ENCODE measurements around the gene TMEM72. TPM values are rescaled to one million over a fixed set of nuclear protein-coding genes. Genes with fewer than 3 reads are reported as not detected.

The TMEM72 gene
- total and polyA plus RNA-seq, 9 donors, result 0.04 to 0.16 (median 0.12) TPM; not detected in 1

DNA sequence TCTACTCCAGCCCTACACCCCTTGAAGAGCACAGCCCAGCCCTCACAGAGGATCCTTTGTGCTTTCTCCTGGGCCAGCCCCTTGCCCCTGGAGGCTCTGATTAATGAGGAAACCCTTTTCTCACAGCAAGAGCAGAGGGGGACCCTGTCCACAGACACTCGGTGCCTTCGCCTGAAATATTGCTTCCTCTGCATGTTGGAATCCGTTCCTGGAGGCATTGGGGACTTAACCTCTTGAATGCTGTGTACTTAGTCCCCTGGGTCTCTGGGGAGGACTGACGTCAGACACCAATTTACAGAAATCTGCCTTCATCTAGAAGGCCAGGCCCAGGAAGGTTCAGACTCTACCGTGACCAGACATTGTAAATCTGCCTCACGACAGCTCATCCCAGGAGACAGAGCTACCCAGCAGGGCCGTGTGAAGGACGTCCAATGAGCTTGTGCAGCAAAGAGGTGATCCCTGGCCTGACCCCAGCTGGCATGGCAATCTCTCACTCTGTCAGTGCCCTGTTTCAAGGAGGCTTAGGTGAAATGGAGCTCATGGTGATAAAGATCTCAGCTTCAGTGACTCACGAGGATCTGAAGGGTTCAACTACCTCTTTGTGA is 8.1 kb upstream of the TMEM72 start:
- no peaks in the 10 kb centered on the region for H3K36me3 ChIP-seq (ENCODE audit: control insufficient read depth, insufficient read depth, low read length)
- 24% methylated on average over 7 of the region's 9 CpGs for WGBS (ENCODE audit: insufficient coverage)
- H3K4me3 ChIP-seq (ENCODE audit: low read length), result no peak overlapping the region
- peaks cover 43% of the 10 kb centered on the region for H3K4me1 ChIP-seq (ENCODE audit: control insufficient read depth, insufficient read depth, low read length)
- DNase-seq, result peak; percentile 48
- H3K27me3 ChIP-seq (ENCODE audit: control insufficient read depth, insufficient read depth, low read length), result peaks cover 2% of the 10 kb centered on the region
- no peaks in the 10 kb centered on the region for H3K9me3 ChIP-seq (replicated peaks; ENCODE audit: control insufficient read depth, low read depth, low read length)
- no peak overlapping the region for H3K27ac ChIP-seq (ENCODE audit: low read length)

DNA sequence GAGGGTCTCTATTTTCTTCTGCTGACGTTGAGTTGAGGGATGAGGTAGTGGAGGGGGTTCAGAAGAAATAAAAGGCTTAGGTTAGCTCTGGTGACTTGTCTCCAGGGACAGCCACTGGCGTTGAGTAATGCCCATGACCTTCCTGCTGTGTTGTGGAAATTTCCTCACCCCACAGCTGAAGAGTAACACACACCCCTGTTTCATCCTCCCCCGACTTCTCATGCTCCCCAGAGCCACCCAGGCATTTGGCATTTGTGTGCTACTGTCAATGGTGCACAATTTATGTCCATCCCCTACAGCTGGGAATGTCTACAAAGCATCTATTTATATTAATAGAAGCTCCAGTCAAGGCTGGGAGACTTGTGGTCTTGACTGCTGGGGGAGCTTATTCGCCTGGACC is 4.7 kb upstream of the TMEM72 start:
- H3K4me1 ChIP-seq (ENCODE audit: control insufficient read depth, insufficient read depth, low read length), result peaks cover 57% of the 10 kb centered on the region
- no peak for DNase-seq
- no peak overlapping the region for H3K27ac ChIP-seq (ENCODE audit: low read length)
- WGBS (ENCODE audit: insufficient coverage), result 17% methylated on average over 1 of the region's 4 CpGs
- H3K4me3 ChIP-seq (ENCODE audit: low read length), result no peak overlapping the region
- no peaks in the 10 kb centered on the region for H3K36me3 ChIP-seq (ENCODE audit: control insufficient read depth, insufficient read depth, low read length)
- peaks cover 2% of the 10 kb centered on the region for H3K27me3 ChIP-seq (ENCODE audit: control insufficient read depth, insufficient read depth, low read length)
- H3K9me3 ChIP-seq (replicated peaks; ENCODE audit: control insufficient read depth, low read depth, low read length), result no peaks in the 10 kb centered on the region

DNA sequence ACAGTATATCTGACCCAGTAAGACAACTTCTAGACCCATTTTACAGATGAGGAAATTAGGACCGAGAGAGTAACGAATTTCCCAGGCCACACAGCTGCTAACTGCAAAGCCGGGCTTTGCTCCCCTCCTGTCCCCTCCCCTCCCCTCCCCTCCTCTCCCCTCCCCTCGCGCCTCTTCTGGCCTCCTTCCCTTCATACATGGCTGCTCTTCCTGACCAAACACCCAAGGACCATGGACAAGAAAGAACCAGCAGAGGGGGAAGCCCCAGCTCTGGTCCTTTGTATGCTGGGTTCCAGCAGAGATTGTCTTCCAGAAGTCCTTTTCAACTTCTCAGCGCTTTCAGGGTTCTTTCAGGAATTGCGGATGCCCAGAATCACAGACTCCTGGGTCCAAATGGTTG is 3.6 kb upstream of the TMEM72 start:
- DNase-seq, result no peak
- Histone ChIP-seq H3K27ac (ENCODE audit: low read length) (peak overlapping the region; percentile 29), H3K4me1 (ENCODE audit: control insufficient read depth, insufficient read depth, low read length) (peaks cover 63% of the 10 kb centered on the region), H3K36me3 (ENCODE audit: control insufficient read depth, insufficient read depth, low read length) (no peaks in the 10 kb centered on the region), H3K4me3 (ENCODE audit: low read length) (no peak overlapping the region), H3K9me3 (replicated peaks; ENCODE audit: control insufficient read depth, low read depth, low read length) (no peaks in the 10 kb centered on the region), H3K27me3 (ENCODE audit: control insufficient read depth, insufficient read depth, low read length) (peaks cover 2% of the 10 kb centered on the region)
- WGBS (ENCODE audit: insufficient coverage), result no CpG with 5 or more reads among the region's 7 CpGs

DNA sequence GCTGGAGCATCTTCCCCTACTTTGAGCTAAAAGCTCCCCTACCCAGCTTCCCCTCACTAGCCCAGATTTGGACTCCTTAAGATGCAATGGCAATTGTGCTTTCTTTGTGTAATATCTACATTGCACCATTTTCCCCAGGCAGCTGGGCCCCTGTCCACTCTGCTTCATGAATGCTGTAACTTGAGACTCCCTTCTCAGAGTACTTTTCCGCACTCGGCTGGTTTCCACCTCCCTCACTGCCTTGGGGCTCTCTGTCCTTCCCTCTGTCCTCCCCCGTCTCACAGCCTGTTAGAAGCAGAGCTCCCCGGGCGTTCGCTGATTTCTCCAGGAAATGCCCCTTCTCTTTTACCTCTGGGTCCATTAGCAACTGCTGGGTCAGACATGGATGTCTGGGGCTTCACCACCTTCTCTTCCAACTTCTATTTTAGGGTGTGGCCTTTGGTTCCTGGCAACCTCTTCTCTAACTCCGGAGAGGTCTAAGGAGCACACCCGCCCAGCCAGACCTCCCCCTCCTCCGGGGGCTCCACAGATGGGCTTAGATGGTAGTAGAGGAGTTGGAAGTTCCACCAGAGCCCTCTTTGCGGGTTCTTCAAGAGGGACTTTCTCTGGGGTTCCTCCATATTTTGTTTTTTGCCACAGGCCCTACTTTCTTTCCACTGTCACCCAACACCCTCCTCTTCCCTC is 2.9 kb upstream of the TMEM72 start:
- DNase-seq, result peak; percentile 87
- WGBS (ENCODE audit: insufficient coverage), result 10% methylated on average over 6 of the region's 10 CpGs
- Histone ChIP-seq H3K36me3 (ENCODE audit: control insufficient read depth, insufficient read depth, low read length) (no peaks in the 10 kb centered on the region), H3K4me1 (ENCODE audit: control insufficient read depth, insufficient read depth, low read length) (peaks cover 64% of the 10 kb centered on the region), H3K27ac (ENCODE audit: low read length) (peak overlapping the region; percentile 59), H3K9me3 (replicated peaks; ENCODE audit: control insufficient read depth, low read depth, low read length) (no peaks in the 10 kb centered on the region), H3K27me3 (ENCODE audit: control insufficient read depth, insufficient read depth, low read length) (no peaks in the 10 kb centered on the region), H3K4me3 (ENCODE audit: low read length) (no peak overlapping the region)

DNA sequence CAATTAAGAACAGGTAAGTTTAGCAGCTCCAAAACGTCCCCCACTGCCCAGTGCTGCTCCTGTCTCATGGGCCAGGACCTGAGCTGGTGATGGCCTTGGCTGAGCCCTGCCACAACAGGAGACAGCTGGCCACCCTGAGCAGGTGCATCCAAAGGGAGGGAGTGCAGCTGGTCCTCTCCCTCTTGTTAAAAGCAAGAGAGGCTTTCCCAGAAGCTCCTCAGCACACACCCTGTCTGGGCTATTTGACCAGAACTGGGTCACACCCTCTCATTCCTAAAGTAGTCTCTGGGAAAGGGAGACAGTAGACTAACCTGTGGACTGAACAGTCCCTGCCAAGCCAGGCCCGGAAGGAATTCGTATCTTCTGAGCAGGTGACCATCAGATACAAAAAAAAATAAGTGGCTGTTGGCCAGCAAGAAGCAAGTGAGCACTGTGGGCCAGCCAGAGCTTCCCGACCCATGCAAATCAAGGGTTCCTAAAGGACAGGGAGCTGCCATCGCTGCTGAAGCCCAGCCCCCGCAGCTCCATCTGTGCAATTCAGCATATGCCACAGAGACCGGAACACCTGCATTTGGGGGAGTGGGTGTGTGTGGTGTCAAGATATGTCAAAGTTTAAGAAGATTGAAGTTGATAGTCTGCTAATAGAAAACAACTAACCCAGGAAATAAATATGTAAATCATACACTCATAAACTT is 2.1 kb upstream of the TMEM72 start:
- Histone ChIP-seq H3K27ac (ENCODE audit: low read length) (peak overlapping the region; percentile 59), H3K4me3 (ENCODE audit: low read length) (no peak overlapping the region), H3K36me3 (ENCODE audit: control insufficient read depth, insufficient read depth, low read length) (no peaks in the 10 kb centered on the region), H3K9me3 (replicated peaks; ENCODE audit: control insufficient read depth, low read depth, low read length) (no peaks in the 10 kb centered on the region), H3K4me1 (ENCODE audit: control insufficient read depth, insufficient read depth, low read length) (peaks cover 67% of the 10 kb centered on the region), H3K27me3 (ENCODE audit: control insufficient read depth, insufficient read depth, low read length) (no peaks in the 10 kb centered on the region)
- peak; percentile 72 for DNase-seq
- WGBS (ENCODE audit: insufficient coverage), result 57% methylated on average over 4 of the region's 7 CpGs

DNA sequence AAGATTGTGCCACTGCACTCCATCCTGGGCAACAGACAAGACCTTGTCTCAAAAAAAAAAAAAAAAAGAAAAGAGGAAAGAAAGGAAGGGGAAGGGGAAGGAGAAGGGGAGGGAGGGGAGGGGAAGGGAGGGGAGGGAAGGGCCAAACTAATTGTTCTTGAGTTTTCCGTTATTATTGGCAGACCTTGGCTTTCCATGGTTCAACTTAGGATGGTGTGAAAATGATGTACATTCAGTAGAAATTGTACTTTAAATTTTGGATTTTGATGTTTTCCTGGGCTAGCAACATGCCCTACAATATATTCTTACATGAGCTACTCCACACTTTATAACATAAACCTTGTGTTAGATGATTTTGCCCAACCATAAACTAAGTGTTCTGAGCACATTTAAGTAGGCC is 1.2 kb upstream of the TMEM72 start:
- H3K9me3 ChIP-seq (replicated peaks; ENCODE audit: control insufficient read depth, low read depth, low read length), result no peaks in the 10 kb centered on the region
- H3K4me1 ChIP-seq (ENCODE audit: control insufficient read depth, insufficient read depth, low read length), result peaks cover 73% of the 10 kb centered on the region
- WGBS (ENCODE audit: insufficient coverage), result no CpG with 5 or more reads among the region's 1 CpG
- DNase-seq, result no peak
- H3K36me3 ChIP-seq (ENCODE audit: control insufficient read depth, insufficient read depth, low read length), result no peaks in the 10 kb centered on the region
- H3K27me3 ChIP-seq (ENCODE audit: control insufficient read depth, insufficient read depth, low read length), result no peaks in the 10 kb centered on the region
- H3K4me3 ChIP-seq (ENCODE audit: low read length), result no peak overlapping the region
- H3K27ac ChIP-seq (ENCODE audit: low read length), result no peak overlapping the region

DNA sequence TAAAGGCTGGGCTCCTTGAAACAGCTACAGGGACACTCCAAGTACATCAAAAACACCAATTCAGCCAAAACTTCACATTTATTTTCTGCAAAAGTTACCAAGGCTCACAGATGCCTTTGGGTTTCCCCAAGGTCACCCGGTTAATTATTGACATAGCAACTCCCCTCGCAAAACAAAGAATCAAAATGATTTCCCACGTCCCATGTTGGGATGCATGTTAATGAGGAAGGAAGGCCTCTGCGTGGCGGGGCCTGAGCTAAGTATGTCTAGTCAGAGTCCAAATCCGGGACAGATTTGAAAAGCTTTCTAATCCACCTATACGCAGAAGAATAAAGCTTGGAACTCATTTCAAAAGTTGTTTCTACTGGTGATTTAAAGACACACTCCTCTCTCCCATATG is 535 bp upstream of the TMEM72 start:
- Histone ChIP-seq H3K9me3 (replicated peaks; ENCODE audit: control insufficient read depth, low read depth, low read length) (no peaks in the 10 kb centered on the region), H3K4me1 (ENCODE audit: control insufficient read depth, insufficient read depth, low read length) (peaks cover 73% of the 10 kb centered on the region), H3K27me3 (ENCODE audit: control insufficient read depth, insufficient read depth, low read length) (no peaks in the 10 kb centered on the region), H3K4me3 (ENCODE audit: low read length) (no peak overlapping the region), H3K27ac (ENCODE audit: low read length) (no peak overlapping the region), H3K36me3 (ENCODE audit: control insufficient read depth, insufficient read depth, low read length) (no peaks in the 10 kb centered on the region)
- WGBS (ENCODE audit: insufficient coverage), result 23% methylated on average over 3 of the region's 7 CpGs
- DNase-seq, result no peak

DNA sequence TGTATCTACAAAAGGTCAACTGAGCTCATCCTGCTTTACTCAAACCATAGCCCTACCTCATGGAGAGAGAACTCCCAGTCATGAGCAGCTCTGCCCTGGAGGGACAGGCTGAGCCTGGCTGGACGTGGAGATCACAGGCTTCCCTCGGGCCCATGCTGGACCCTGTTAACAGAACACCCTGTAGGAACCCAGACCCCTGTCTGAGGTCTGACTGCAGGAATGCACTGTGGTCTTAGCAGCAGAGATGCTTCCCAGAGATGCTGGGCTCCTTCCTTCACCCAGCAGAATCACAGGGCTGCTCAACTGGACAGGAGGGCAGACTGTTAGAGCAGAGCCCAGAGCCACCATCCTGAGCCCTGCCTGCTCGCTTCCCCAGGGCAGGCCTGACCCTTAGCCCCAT is 814 bp downstream of the TMEM72 start:
- no peak for DNase-seq
- no peaks in the 10 kb centered on the region for H3K36me3 ChIP-seq (ENCODE audit: control insufficient read depth, insufficient read depth, low read length)
- H3K4me3 ChIP-seq (ENCODE audit: low read length), result no peak overlapping the region
- H3K27ac ChIP-seq (ENCODE audit: low read length), result no peak overlapping the region
- no peaks in the 10 kb centered on the region for H3K27me3 ChIP-seq (ENCODE audit: control insufficient read depth, insufficient read depth, low read length)
- WGBS (ENCODE audit: insufficient coverage), result 73% methylated on average over 2 of the region's 3 CpGs
- H3K4me1 ChIP-seq (ENCODE audit: control insufficient read depth, insufficient read depth, low read length), result peaks cover 62% of the 10 kb centered on the region
- H3K9me3 ChIP-seq (replicated peaks; ENCODE audit: control insufficient read depth, low read depth, low read length), result no peaks in the 10 kb centered on the region

DNA sequence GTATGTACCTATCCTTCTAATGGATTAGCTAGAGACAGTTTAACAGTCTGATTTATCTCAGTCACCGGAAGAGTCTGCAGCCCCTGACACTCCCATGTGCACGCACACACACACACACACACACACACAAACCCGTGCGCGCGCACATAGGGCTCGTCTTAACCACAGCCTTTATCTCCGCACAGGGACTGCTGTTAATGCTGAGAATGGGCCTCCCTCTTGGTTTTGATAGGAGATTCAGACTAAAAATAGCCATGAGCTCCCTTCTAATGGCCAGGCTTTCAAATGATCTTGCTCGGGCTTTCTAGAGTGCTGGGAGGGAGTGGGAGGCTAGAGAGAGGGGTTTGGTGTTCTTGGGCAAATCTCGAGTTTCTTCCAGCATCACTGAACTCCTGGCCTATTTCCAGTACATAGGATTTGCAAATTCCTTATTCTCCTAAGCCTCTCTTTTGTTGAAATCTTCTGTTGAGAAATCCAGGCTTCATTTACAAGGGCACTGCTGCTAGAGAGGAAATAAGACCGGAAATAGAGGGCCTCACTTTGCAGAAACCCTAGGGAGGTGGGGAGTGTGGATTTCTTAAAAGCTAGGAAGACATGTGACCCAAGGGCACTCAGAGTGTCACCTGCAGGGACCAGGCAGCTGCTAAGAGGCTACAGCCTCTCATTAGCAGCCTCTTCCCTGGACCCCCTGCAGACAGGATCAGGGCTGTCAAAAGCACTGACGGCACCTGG is 2.4 kb downstream of the TMEM72 start:
- H3K36me3 ChIP-seq (ENCODE audit: control insufficient read depth, insufficient read depth, low read length), result no peaks in the 10 kb centered on the region
- no peak overlapping the region for H3K4me3 ChIP-seq (ENCODE audit: low read length)
- H3K27me3 ChIP-seq (ENCODE audit: control insufficient read depth, insufficient read depth, low read length), result no peaks in the 10 kb centered on the region
- peak overlapping the region; percentile 62 for H3K27ac ChIP-seq (ENCODE audit: low read length)
- H3K9me3 ChIP-seq (replicated peaks; ENCODE audit: control insufficient read depth, low read depth, low read length), result no peaks in the 10 kb centered on the region
- 60% methylated on average over 1 of the region's 12 CpGs for WGBS (ENCODE audit: insufficient coverage)
- H3K4me1 ChIP-seq (ENCODE audit: control insufficient read depth, insufficient read depth, low read length), result peaks cover 48% of the 10 kb centered on the region
- peak; percentile 61 for DNase-seq

DNA sequence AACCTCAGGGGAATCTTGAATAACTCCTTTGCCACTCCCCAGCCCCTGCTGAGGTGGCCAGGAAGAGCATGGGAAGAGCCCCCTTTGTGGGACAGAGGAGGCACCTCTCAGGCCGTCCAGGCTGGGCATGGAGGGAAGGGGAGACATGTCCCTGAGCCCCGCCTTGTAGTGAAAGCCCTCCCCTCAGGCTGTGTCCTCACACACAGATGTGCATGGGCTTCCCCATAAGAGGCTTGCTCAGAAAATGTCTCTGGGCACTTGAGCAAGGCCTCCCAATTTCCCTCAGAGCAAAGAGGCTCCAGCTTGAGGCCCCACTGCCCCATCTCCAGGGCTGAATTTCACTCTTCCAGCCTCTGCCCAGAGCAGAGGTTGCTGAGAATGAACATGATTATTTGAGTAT is 3.8 kb downstream of the TMEM72 start:
- H3K4me1 ChIP-seq (ENCODE audit: control insufficient read depth, insufficient read depth, low read length), result peaks cover 37% of the 10 kb centered on the region
- no peak overlapping the region for H3K27ac ChIP-seq (ENCODE audit: low read length)
- no peak for DNase-seq
- no peaks in the 10 kb centered on the region for H3K27me3 ChIP-seq (ENCODE audit: control insufficient read depth, insufficient read depth, low read length)
- WGBS (ENCODE audit: insufficient coverage), result 50% methylated on average over 1 of the region's 2 CpGs
- H3K36me3 ChIP-seq (ENCODE audit: control insufficient read depth, insufficient read depth, low read length), result no peaks in the 10 kb centered on the region
- H3K9me3 ChIP-seq (replicated peaks; ENCODE audit: control insufficient read depth, low read depth, low read length), result no peaks in the 10 kb centered on the region
- H3K4me3 ChIP-seq (ENCODE audit: low read length), result no peak overlapping the region

All from muscle of leg (tissue), 11 donors.